GM10266 (cell line): ENCODE data around the gene COL8A2.

Experiments used
- DNase-seq: peaks from one replicate; pipeline ENCODE4 v3.0.0; 2012; ENCODE audit errors: extremely low spot score
- TF ChIP-seq, protein P1 (sequence below): IDR thresholded peaks from 2 replicates; pipeline ENCODE4 v1.5.1; 2012; ENCODE audit warnings: mild to moderate bottlenecking, low read depth; ENCODE audit not compliant: control insufficient read depth, insufficient read depth; ENCODE audit errors: missing control alignments

Gene COL8A2

DNA sequence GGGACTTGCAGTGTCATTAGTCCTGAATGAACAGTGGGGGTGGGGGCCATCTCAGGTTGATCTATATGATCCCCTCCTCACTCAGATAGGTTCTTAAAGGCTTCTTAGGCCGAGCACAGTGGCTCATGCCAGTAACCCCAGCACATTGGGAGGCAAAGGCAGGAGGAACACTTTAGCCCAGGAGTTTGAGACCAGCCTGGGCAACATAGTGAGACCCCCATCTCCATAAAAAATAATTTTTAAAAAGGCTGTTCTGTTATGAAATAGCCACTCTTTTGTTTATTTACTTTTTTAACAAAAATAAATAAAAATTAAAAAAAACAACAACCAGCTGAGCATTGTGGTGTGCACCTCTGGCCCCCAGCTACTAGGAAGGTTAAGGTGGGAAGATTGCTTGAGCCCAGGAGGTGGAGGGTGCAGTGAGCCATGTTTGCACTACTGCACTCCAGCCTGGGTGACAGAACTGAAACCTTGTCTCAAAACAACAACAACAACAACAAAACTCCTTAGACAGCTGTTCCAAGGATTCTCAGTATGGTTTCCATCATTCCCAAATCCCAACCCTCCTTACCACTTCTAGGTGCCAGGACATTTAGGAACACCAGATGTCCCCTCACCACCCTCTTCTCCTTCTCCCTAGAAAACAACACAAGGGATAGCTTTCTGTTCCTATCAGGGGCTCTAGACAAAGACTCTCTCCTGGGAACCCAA, 26.3 kb upstream of the COL8A2 start:
- TF ChIP-seq, protein P1, sequence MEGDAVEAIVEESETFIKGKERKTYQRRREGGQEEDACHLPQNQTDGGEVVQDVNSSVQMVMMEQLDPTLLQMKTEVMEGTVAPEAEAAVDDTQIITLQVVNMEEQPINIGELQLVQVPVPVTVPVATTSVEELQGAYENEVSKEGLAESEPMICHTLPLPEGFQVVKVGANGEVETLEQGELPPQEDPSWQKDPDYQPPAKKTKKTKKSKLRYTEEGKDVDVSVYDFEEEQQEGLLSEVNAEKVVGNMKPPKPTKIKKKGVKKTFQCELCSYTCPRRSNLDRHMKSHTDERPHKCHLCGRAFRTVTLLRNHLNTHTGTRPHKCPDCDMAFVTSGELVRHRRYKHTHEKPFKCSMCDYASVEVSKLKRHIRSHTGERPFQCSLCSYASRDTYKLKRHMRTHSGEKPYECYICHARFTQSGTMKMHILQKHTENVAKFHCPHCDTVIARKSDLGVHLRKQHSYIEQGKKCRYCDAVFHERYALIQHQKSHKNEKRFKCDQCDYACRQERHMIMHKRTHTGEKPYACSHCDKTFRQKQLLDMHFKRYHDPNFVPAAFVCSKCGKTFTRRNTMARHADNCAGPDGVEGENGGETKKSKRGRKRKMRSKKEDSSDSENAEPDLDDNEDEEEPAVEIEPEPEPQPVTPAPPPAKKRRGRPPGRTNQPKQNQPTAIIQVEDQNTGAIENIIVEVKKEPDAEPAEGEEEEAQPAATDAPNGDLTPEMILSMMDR = no peak
- no peak for DNase-seq

DNA sequence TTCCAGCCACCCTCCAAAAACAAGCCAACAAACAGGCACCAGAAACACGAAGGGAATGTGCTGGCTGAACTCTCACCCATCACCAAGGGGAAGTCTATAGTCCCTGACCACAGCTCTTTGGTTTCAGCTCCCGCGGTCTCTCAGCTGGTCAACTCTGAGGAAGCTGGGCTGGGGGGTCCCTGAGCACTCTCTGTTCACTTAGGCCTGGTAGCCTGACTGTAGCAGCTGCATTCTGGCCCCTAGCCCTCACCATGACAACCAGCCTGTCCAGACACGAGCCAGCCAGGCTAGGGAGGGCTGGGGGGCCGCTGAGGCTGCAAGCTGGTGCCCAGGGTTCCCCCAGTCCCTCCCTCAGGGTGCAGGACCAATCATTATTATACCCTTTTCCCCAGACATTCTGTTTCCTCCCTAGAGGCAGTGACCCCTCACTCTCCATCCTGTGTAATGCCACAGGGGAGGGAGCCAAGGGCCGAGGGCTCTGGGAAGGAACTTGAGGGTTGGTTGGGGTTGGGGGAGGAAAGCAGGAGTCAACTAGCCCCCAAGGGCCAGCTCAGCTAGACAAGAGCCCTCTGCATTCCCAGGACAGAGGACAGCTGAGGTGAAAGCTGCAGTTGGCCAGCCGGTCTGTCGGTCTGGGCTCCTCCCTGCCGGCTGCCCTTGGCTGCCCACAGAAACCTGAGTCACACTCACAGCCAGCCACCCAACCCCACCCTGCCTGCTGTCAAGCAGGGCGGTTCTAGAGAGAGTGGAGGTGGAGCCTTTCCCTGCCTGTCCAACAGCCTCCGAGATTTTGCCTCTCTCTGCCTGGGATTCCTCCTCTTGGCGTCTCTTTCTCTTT, 25.5 kb upstream of the COL8A2 start:
- peak; percentile 84 for DNase-seq
- TF ChIP-seq, protein P1 = no peak

GRCh38 chr1:36149973-36150295, 24.9 kb upstream of the COL8A2 start:
- DNase-seq = no peak
- TF ChIP-seq, protein P1 = no peak

GRCh38 chr1:36149237-36149972, 24.4 kb upstream of the COL8A2 start, which contains the start of gene TRAPPC3:
TSS of gene TRAPPC3 (minus strand) at chr1:36149486. CDS start at chr1:36149378, 108 bp downstream.
- TF ChIP-seq, protein P1 = peak; percentile 98
- peak; percentile 96 for DNase-seq

- DNase-seq = no peak
- TF ChIP-seq, protein P1 = no peak
These were observed 23.8 kb upstream of the COL8A2 start for GRCh38 chr1:36148821-36149236.

GRCh38 chr1:36144413-36144812, 19.4 kb upstream of the COL8A2 start:
- TF ChIP-seq, protein P1 = no peak
- no peak for DNase-seq
